HG02852 (cell line): ENCODE results near the gene ATOH8.

Experiments
- ATAC-seq: cut with Tn5 transposase; IDR thresholded peaks from one replicate; pipeline ENCODE4 v1.9.1; 2021; ENCODE audit warnings: mild to moderate bottlenecking, moderate library complexity; ENCODE audit not compliant: unreplicated experiment

ATOH8 gene

GRCh38 chr2:85796341-85797262 is 42.8 kb downstream of the ATOH8 start:
- ATAC-seq = no peak

GRCh38 chr2:85797263-85797660 is 43.5 kb downstream of the ATOH8 start:
- no peak for ATAC-seq

GRCh38 chr2:85797921-85798320 is 44.1 kb downstream of the ATOH8 start:
- no peak for ATAC-seq

GRCh38 chr2:85799215-85799956 is 45.6 kb downstream of the ATOH8 start:
- no peak for ATAC-seq

GRCh38 chr2:85800586-85800985 is 46.8 kb downstream of the ATOH8 start:
- no peak for ATAC-seq

GRCh38 chr2:85801871-85802270 is 48.1 kb downstream of the ATOH8 start:
- ATAC-seq = no peak

GRCh38 chr2:85802354-85803103 is 48.7 kb downstream of the ATOH8 start:
- ATAC-seq = no peak

GRCh38 chr2:85803704-85804425 is 50.1 kb downstream of the ATOH8 start:
- no peak for ATAC-seq

- no peak for ATAC-seq
Observed at GRCh38 chr2:85804583-85804982, 50.8 kb downstream of the ATOH8 start.

GRCh38 chr2:85806358-85807118 is 52.7 kb downstream of the ATOH8 start:
- no peak for ATAC-seq

- ATAC-seq = no peak
Observed at GRCh38 chr2:85807756-85808155, 54.0 kb downstream of the ATOH8 start.

- ATAC-seq = no peak
Observed at GRCh38 chr2:85810371-85811179, 56.8 kb downstream of the ATOH8 start.

GRCh38 chr2:85811180-85812093 is 57.6 kb downstream of the ATOH8 start:
- no peak for ATAC-seq

GRCh38 chr2:85812094-85812735 is 58.4 kb downstream of the ATOH8 start:
- no peak for ATAC-seq

- ATAC-seq = no peak
Observed at GRCh38 chr2:85813211-85813981, 59.6 kb downstream of the ATOH8 start.

GRCh38 chr2:85813982-85814801 is 60.4 kb downstream of the ATOH8 start:
- peak; percentile 75 for ATAC-seq
